Neutrophil (primary cell): ENCODE data around the gene MOSMO.

ENCODE experiments used
- H3K27ac ChIP-seq: fragments of 200-600 bp; sonication (generic); 2 replicates; pipeline ENCODE4 v1.5.1; 2016; ENCODE audit warnings: mild to moderate bottlenecking, moderate library complexity
- H3K27me3 ChIP-seq: fragments of 200-600 bp; sonication (generic); 2 replicates; pipeline ENCODE4 v1.6.0; 2016; ENCODE audit warnings: mild to moderate bottlenecking
- H3K36me3 ChIP-seq: fragments of 200-600 bp; sonication (generic); 2 replicates; pipeline ENCODE4 v1.5.1; 2017
- H3K4me1 ChIP-seq, 2 experiments: fragments of 200-600 bp in 1 of 2; sonication (generic) in 1 of 2; 1 replicate in 1 of 2; 2 replicates in 1 of 2; pipeline versions ENCODE4 v1.5.1 to v1.6.1; 2013 to 2016; ENCODE audit warnings: low read depth in 1 of 2, low read length in 1 of 2, mild to moderate bottlenecking in 1 of 2, moderate library complexity in 1 of 2; ENCODE audit not compliant: control insufficient read depth in 1 of 2, insufficient read depth in 1 of 2
- H3K4me3 ChIP-seq, 2 experiments: fragments of 200-600 bp in 1 of 2; sonication (generic) in 1 of 2; 1 replicate in 1 of 2; 2 replicates in 1 of 2; pipeline ENCODE4 v1.5.1; 2013 to 2016; ENCODE audit warnings: low read depth in 1 of 2, low read length in 1 of 2, mild to moderate bottlenecking in 1 of 2, moderate library complexity in 1 of 2
- H3K9me3 ChIP-seq: fragments of 200-600 bp; sonication (generic); 2 replicates; pipeline ENCODE4 v1.5.1; 2016
- TF ChIP-seq, protein P1 (sequence below): fragments of 200-600 bp; sonication (generic); IDR thresholded peaks from 2 replicates; pipeline ENCODE4 v1.5.1; 2016; ENCODE audit warnings: antibody characterized with exemption

Gene MOSMO

DNA sequence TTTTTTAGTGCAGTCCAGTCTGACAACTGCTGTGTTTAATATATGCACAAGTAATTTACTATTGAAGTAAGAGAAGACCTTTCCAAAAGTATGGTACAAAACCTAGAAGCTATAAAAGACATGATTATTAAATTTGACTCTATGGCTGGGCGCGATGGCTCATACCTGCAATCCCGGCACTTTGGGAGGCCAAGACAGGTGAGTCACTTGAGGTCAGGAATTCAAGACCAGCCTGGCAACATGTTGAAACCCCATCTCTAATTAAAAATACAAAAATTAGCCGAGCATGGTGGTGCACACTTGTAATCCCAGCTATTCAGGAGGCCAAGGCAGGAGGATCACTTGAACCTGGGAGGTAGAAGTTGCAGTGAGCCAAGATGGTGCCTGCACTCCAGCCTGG, 43.1 kb downstream of the MOSMO start:
- no peaks in the 10 kb centered on the region for H3K4me1 ChIP-seq
- no peaks in the 10 kb centered on the region for H3K27me3 ChIP-seq
- no peak overlapping the region for H3K4me3 ChIP-seq
- H3K9me3 ChIP-seq: no peaks in the 10 kb centered on the region
- H3K36me3 ChIP-seq: no peaks in the 10 kb centered on the region
- H3K27ac ChIP-seq: no peak overlapping the region
- TF ChIP-seq, protein P1, sequence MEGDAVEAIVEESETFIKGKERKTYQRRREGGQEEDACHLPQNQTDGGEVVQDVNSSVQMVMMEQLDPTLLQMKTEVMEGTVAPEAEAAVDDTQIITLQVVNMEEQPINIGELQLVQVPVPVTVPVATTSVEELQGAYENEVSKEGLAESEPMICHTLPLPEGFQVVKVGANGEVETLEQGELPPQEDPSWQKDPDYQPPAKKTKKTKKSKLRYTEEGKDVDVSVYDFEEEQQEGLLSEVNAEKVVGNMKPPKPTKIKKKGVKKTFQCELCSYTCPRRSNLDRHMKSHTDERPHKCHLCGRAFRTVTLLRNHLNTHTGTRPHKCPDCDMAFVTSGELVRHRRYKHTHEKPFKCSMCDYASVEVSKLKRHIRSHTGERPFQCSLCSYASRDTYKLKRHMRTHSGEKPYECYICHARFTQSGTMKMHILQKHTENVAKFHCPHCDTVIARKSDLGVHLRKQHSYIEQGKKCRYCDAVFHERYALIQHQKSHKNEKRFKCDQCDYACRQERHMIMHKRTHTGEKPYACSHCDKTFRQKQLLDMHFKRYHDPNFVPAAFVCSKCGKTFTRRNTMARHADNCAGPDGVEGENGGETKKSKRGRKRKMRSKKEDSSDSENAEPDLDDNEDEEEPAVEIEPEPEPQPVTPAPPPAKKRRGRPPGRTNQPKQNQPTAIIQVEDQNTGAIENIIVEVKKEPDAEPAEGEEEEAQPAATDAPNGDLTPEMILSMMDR: no peak

DNA sequence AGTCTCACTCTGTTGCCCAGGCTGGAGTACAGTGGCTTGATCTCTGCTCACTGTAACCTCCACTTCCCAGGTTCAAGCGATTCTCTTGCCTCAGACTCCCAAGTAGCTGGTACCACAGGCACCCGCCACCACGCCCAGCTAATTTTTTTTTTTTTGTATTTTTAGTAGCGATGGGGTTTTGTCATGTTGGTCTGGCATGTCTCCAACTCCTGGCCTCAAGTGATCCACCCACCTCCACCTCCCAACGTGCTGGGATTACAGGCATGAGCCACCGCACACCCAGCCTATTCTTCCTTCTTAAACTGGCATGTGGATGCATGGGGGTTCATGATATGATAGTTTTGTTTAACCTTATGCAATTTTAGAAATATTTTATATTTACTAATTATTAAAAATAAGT, 45.1 kb downstream of the MOSMO start:
- Histone ChIP-seq H3K27me3 (no peaks in the 10 kb centered on the region), H3K4me3 (no peak overlapping the region), H3K9me3 (no peaks in the 10 kb centered on the region), H3K36me3 (no peaks in the 10 kb centered on the region), H3K27ac (no peak overlapping the region), H3K4me1 (no peaks in the 10 kb centered on the region)
- TF ChIP-seq, protein P1: no peak

DNA sequence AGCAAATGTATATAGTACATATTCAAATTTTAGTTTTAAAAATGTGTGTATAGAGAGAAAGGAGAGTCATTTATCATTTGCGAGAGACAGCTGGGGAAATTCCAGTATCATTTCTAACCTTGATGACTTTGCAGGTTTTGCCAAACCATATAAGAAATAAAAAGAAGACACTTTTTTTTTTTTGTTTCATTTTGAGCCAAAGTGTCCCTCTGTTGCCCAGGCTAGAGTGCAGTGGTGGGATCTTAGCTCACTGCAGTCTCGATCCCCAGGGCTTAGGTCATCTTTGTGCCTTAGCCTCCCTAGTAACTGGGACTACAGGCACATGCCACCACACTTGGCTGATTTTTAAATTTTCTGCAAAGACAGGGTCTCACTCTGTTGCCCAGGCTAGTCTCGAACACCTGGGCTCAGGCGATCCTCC, 46.0 kb downstream of the MOSMO start:
- no peaks in the 10 kb centered on the region for H3K27me3 ChIP-seq
- TF ChIP-seq, protein P1: no peak
- no peak overlapping the region for H3K4me3 ChIP-seq
- no peaks in the 10 kb centered on the region for H3K4me1 ChIP-seq
- H3K36me3 ChIP-seq: no peaks in the 10 kb centered on the region
- no peaks in the 10 kb centered on the region for H3K9me3 ChIP-seq
- no peak overlapping the region for H3K27ac ChIP-seq

DNA sequence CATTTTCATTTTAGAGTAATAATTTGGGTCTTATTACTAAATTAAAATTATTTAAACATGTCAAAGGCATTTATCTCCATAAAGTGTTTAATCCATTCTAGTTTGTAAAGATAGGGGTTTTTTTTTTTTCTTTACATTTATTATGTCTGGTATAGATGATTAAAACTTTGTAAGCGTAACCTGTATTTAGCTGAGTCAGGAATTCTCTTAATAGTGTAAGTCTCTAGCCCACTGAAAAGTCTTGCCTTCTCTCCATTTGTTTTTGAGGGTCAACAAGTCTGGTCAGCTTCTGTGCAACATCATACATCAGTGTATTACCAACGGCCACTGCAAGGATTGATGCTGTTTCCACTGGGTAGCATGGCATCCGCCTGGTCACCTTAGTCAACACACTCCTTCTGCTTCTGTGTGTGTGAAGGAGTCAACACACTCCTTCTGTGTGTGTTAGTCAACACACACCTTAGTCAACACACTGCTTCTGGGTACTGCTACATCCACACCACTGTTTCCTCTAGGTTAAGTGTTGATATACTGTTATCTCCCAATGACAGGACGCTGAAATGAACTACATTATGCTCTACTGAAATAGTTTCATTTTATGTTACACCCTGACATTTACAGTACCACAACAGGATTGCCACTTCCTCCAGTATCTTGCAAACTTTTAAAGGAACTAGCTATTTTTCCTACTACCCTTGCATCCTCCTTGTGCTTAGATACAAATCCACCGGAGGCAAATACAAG, 47.1 kb downstream of the MOSMO start:
- Histone ChIP-seq H3K4me3 (no peak overlapping the region), H3K27ac (no peak overlapping the region), H3K36me3 (no peaks in the 10 kb centered on the region), H3K27me3 (no peaks in the 10 kb centered on the region), H3K9me3 (no peaks in the 10 kb centered on the region), H3K4me1 (no peaks in the 10 kb centered on the region)
- TF ChIP-seq, protein P1: no peak

DNA sequence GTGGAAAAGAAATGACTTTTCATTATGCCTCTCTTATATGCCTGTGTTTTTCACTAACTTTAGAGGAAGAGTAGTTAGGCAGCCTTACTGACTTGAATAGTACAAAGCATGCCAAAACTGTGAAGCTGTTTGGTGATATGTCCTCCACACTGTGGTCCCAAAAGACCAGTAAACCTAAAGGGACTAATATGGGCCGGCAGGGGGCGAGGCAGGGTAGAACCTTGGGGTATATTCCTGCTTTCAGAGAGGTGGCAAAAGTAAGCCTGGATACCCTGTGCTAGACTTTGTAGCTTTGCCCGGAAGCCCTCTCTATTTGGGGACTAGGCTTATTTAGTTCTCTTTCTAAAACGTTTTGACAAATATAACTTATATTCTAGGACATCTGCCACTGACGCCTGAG, 48.0 kb downstream of the MOSMO start:
- Histone ChIP-seq H3K9me3 (no peaks in the 10 kb centered on the region), H3K36me3 (no peaks in the 10 kb centered on the region), H3K27me3 (no peaks in the 10 kb centered on the region), H3K27ac (no peak overlapping the region), H3K4me3 (no peak overlapping the region), H3K4me1 (no peaks in the 10 kb centered on the region)
- TF ChIP-seq, protein P1: no peak
